GM19468 (cell line): ENCODE results near the gene TMEM145.

Experiments
- ATAC-seq: cut with Tn5 transposase; IDR thresholded peaks from one replicate; pipeline ENCODE4 v1.9.1; 2021; ENCODE audit warnings: mild to moderate bottlenecking, moderate library complexity, moderate number of reproducible peaks; ENCODE audit not compliant: unreplicated experiment; ENCODE audit errors: extremely low read depth

Gene TMEM145

DNA sequence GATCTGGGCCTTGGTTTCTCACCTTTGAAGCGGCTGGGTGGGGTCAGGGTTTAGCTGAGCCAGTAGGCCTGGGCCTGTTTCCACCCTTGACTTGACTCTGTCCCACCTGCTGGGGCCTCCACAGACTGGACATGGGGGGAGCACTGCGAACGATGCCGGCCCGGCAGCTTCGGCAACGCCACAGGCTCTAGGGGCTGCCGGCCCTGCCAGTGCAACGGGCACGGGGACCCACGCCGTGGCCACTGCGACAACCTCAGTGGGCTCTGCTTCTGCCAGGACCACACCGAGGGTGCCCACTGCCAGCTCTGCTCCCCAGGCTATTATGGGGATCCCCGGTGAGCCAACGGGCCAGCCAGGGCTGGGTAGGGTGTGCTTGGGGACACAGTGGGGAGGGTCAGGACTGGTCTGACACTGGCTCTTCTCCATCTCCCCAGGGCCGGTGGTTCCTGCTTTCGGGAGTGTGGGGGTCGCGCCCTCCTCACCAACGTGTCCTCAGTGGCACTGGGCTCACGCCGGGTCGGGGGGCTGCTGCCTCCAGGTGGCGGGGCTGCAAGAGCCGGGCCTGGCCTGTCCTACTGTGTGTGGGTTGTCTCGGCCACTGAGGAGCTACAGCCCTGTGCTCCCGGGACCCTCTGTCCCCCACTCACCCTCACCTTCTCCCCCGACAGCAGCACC lies 40.4 kb downstream of the TMEM145 start:
- no peak for ATAC-seq

DNA sequence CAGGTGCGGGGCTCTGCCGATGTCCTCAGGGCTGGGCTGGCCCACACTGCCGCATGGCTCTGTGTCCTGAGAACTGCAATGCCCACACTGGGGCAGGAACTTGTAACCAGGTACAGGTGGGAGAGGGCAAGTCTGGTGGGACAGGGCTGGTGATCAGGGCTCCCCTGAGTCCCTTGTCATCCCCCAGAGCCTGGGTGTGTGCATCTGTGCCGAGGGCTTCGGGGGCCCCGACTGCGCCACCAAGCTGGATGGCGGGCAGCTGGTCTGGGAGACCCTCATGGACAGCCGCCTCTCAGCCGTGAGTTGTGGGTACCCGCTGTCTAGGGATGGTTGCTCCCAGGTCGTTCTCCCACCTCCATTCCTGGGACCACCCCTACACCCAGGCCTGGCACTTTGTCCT lies 42.8 kb downstream of the TMEM145 start:
- no peak for ATAC-seq

GRCh38 chr19:42356686-42357085 lies 43.6 kb downstream of the TMEM145 start:
- ATAC-seq, result no peak

GRCh38 chr19:42357290-42357689 lies 44.2 kb downstream of the TMEM145 start:
- ATAC-seq, result no peak

- ATAC-seq, result no peak
These were observed 47.9 kb downstream of the TMEM145 start for GRCh38 chr19:42360787-42361544.

DNA sequence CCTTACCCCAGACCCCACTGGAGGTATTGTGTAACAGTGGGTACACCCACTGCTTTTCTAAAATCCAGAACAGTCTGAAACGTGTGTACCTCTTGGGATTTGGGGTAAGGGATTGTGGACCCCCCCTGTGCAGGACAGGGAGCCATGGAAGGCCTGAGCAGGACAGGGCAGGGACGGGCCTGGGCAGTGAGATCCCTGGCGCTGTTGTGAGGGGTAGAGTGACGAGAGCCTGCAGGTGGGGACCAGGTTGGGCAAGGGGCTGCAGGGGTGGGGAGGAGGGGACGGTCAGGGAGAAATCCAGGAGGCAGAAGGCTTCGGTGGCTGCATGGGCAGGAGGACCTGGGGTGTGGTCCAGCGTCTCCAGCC lies 48.4 kb downstream of the TMEM145 start:
- no peak for ATAC-seq

DNA sequence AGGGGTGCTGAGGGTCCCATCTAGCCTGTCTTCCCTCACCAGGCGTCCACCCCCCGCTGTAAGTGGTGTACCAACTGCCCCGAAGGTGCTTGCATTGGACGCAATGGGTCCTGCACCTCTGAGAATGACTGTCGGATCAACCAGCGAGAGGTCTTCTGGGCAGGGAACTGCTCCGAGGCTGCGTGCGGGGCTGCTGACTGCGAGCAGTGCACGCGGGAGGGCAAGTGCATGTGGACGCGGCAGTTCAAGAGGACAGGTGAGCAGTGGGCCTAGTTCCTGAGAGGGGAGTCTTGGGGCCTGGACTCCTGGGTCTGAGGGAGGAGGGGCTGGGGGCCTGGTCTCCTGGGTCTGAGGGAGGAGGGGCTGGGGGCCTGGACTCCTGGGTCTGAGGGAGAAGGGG lies 49.2 kb downstream of the TMEM145 start:
- ATAC-seq, result no peak

DNA sequence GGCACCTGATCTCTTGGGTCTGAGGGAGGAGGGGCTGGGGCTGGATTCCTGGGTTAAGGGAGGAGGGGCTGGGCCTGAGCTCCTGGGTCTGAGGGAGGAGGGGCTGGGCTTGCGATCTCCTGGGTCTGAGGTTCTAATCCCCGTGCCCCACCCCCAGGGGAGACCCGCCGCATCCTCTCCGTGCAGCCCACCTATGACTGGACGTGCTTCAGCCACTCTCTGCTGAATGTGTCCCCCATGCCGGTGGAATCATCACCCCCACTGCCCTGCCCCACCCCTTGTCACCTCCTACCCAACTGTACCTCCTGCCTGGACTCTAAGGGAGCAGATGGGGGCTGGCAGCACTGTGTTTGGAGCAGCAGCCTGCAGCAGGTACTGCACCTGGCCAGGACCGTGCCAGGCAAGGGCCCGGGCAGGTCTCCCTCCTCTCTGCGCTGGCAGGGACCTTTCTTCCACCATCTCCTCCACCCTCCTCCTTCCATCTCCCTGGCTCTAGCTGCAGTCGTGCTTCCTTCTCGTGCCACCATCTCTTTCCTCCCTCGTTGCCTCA lies 49.9 kb downstream of the TMEM145 start:
- no peak for ATAC-seq

DNA sequence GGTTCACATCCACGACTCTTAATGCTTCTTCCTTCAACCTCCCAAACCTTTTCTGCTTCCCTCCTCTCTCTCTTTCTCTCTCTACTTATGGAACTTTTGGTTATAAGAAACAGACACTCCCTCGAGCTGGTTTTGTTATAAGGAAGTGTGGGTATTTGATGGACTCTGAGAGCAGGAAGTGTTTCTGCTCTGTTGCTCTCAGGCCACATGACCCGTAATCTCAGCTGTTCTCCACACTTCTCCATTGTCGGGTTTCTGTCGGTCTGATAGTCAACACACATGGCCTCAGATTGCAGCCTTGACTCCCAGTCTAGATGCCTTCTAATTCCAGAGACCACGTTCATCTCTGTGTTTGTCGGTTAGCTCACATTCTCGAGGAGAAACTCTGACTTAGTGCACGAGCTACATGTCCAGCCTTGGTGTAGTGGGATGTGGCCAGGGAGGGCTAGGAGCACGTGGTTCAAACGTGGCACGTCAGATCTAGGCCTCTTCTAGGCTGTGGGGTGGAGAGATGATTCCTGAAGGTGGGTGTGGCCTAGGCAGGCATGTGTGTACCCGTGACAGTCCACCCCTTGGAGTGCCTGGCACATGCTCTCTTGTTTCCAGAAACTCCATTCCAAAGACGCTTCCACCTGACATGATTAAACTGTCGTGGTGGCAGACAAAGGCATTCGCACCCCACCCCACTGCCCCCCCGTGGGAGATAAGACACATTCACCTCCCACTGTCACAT lies 50.7 kb downstream of the TMEM145 start:
- ATAC-seq, result no peak

DNA sequence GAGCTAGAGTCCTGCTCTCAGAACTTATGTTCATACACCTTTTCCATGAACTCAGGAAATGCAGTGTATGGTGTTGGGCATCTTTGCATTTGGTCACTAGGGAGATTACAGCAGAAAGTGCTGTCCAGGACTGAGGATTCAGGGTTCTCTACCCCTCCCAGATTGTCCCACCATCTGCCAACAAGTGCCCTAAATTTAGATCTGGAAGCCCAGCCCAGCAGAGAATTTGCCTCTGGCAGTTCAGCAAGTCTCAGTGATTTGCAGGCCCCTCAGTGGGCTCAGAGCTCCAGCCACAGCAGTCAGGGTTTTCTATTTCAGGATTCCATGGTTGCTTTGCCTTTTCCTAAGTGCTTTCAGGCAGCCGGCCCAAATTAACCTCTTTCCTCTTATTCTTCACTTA lies 53.6 kb downstream of the TMEM145 start:
- no peak for ATAC-seq

DNA sequence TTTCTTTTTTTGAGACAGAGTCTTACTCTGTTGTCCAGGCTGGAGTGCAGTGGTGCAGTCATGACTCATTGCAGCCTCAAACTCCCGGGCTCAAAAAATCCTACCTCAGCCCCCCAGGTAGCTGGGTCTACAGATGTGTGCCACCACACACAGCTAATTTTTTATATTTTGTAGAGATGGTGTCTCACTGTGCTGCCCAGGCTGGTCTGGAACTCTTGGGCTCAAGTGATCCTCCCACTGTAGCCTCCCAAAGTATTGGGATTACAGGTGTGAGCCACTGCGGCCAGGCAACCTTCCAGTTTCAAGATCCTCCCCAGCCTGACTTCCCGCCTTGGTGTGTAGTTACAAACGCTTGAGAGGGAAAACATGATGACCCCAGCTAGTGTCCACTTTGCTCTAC lies 54.8 kb downstream of the TMEM145 start:
- no peak for ATAC-seq

GRCh38 chr19:42368360-42368759 lies 55.3 kb downstream of the TMEM145 start:
- no peak for ATAC-seq

DNA sequence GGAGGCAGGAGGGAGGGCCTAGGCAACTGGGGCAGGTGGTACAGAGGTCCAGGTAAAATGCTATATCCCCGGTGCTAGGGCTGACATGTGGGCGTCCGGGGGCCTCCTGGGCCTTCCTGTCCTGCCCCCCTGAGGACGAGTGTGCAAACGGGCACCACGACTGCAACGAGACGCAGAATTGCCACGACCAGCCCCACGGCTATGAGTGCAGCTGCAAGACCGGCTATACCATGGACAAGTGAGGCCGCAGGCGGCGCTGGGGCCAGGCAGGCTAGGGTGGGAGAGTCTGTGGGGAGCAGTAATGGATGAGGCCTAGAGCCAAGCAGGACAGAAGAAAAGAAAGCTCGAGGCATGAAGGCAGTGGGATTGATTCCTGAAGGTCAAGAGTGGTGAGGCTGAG lies 55.7 kb downstream of the TMEM145 start:
- ATAC-seq, result no peak

- no peak for ATAC-seq
These were observed 56.4 kb downstream of the TMEM145 start for GRCh38 chr19:42369433-42370067.

GRCh38 chr19:42370068-42370520 lies 57.0 kb downstream of the TMEM145 start:
- ATAC-seq, result no peak

- ATAC-seq, result no peak
These were observed 57.6 kb downstream of the TMEM145 start for GRCh38 chr19:42370626-42371175.
